Activated effector memory CD4-positive, alpha-beta T cell treated with anti-CD3 and anti-CD28 coated beads, Interleukin-2, amount 50 U/mL, for 16 hours (primary cell): ENCODE data around the gene TOGARAM2.

Experiments used
- DNase-seq: peaks from one replicate; pipeline ENCODE4 v3.0.0-alpha.2; 2020

The TOGARAM2 gene

DNA sequence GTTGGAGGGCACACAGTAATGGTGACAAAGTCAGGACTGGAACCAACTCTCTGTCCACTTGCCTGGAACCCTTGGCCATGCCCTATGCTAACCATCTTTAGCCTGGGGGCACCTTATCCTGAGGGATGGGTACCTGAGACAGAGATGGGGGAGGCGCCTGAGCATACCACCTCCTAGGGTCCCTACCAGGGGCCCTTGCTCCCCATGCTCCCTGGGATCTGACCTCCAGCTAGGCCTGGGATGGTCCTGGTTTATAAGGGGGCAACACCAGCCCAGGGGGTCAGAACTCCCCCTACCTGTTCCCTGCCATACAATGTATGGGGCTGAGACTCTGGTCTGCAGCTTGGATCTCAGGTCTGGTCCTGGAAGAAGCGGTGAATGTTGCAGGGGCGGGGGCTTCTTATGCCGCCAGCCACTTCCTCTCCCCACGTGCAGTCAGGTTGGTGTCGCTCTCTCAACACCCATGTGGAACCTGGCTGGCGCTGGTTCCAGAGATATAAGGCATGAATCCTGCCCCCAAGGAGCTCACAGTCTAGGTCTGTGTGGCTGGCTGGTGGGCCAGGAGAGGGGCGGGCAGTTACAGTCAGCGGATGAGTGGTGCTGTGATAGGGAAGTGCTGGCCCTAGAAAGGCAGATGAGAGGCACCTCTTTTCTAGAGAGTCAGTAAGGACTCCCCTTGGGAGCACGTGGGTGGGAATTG is 3.8 kb upstream of the TOGARAM2 start:
- peak; percentile 56 for DNase-seq

DNA sequence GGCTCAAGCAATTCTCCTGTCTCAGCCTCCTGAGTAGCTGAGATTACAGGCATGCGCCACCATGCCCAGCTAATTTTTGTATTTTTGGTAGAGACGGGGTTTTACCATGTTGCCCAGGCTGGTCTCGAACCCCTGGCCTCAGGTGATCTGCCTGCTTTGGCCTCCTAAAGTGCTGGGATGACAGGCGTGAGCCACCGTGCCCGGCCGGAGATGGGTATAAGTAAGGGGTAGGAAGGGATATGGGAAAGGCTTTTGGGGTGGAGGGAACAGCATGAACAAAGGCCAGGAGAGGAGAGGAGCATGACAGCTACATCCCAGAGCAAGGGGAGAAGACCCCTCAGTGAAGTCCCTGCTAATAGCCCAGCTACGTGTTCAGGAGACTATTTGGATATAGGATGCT is 3.1 kb upstream of the TOGARAM2 start:
- DNase-seq, result peak; percentile 51

- DNase-seq, result peak; percentile 37
Measured at GRCh38 chr2:28978606-28979005, 2.5 kb upstream of the TOGARAM2 start.

- DNase-seq, result peak; percentile 30
Measured at GRCh38 chr2:28979041-28979440, 2.1 kb upstream of the TOGARAM2 start.

DNA sequence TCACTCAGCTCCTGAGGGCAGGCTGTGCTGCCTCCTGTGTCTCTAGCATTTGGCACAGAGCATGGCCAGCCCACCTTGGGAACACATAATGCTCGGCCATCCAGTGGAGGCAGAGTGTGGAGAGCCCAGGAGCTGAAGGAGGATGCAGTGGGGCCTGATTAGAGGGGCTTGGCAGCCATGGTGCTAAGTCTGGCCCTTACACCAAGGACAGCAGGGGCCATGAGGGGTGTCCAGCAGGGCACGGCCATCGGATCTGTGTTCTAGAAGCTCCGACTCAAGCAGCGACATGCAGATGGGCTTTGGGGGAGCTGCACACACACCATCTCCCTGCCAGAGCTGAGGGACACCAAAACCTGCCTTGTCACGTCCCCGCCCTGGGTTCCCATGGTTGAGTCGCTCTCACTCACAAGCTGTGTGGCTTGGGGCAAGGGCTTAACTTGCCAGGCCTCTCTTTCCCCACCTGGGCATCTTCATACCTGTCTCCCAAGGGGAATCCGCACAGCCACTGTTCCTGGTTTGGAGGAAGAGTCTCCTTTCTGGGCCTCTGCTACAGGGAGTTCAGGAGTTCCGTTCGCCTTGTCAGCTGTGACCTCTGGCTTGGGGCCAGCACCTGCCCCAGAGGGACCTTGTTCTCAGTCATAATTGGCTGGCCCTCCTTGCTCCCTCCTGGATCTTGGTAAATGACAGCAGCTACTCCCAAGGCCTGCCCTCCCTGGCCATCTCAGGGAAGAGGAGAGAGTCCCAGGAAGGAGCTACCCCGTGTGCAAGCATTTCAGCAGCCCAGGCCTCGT is 1.3 kb upstream of the TOGARAM2 start:
- peak; percentile 47 for DNase-seq

DNA sequence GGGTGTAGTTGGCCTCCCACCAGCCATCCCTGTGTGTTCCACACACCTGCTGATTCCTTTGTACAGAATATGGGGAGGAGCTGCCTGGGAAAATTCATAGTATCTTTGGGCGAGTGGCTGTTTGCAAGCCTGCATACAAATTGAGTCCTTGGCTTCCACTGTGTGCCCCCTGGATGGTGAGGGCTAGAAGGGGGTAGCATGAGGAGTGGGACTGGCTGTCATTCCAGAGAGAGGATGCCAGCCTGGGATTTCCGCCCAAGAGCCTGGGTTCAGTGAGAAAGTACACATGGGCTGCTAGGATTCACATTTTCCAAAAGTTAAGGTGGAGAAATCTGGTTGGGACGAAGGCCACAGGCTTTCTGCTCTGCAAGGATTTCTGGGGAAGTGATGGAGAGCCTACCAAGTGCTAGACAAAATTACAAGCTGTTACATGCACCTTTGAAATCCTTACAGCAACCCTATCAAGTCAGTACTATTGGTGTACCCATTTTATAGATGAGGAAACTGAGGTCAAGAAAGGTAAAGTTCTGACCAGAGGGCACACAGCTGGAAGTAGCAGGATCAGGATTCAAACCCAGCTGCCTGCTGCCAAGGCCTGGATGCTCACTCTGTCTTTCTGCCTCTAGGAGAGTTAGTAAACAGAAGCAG is 606 bp upstream of the TOGARAM2 start:
- peak; percentile 22 for DNase-seq

GRCh38 chr2:28981620-28982376 is 700 bp downstream of the TOGARAM2 start:
- DNase-seq, result peak; percentile 61

DNA sequence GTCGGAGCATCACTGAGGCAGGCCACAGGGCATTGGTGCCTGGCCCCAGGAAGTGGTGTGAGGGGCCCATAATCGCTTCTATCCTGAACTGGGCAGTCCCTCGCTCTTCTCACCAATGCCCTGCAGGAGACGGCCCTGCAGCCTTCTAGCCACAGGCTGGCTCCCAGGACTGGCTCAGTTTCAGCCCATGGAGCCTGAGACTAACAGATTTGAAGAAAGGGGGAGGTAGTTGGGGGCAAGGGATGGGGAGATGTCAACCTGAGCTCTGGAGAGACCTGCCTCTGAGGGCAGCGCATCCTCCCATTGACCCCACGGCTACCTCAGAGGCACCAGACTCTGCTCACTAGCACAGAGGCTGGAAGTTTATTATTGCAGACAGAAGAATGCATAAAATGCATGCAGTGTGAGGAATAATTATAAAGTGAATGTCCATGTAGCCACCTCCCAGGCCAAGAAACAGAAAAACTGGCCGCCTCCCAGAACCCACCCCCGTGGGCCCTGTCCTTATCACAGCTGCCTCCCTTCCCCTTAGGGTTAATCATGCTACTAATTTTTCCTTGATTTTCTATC is 1.4 kb downstream of the TOGARAM2 start:
- peak; percentile 33 for DNase-seq

DNA sequence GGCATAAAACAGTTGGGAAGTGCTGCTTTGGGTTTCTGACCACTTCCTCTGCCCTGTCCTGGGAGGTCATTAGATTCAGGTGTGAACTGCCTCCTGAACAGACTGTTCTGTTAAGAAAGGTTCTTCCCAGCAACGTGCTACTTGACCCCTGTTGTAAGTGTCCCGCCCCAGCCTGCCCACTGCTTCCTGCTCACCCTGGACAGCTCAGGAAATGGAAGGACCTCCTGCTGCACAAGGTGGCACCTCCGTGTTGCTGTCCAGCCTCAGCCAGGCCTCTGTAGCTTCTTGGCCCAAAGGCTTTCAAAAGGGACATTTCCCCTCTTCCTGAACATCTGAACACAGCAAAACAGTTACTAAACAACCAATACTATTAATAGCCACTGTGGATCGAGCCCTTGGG is 5.3 kb downstream of the TOGARAM2 start:
- DNase-seq, result no peak

GRCh38 chr2:28989973-28990372 is 8.9 kb downstream of the TOGARAM2 start:
- DNase-seq, result no peak

- DNase-seq, result no peak
Measured at GRCh38 chr2:28990445-28990844, 9.3 kb downstream of the TOGARAM2 start.

GRCh38 chr2:28991021-28991420 is 9.9 kb downstream of the TOGARAM2 start:
- no peak for DNase-seq

DNA sequence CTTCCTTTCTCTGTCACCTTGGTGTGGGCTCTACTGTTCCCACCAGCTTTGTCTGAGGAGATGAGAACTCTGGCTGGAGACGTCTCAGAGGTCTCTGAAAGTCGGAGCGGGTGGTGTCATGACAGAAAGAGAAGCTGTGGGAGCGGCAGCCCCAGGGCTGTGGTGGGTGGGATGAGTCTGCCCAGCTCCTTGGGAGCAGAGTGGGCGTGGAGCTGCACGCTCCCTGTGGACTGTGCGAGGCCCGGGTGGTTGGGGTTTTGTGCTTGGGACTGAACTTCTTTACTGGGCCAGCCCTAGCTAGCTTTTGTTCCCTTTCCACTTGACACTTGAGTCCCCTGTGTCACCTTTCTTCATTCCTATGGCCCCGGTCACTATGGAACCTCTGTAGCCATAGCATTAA is 10.4 kb downstream of the TOGARAM2 start:
- no peak for DNase-seq

- no peak for DNase-seq
Measured at GRCh38 chr2:28993206-28993960, 12.3 kb downstream of the TOGARAM2 start.

DNA sequence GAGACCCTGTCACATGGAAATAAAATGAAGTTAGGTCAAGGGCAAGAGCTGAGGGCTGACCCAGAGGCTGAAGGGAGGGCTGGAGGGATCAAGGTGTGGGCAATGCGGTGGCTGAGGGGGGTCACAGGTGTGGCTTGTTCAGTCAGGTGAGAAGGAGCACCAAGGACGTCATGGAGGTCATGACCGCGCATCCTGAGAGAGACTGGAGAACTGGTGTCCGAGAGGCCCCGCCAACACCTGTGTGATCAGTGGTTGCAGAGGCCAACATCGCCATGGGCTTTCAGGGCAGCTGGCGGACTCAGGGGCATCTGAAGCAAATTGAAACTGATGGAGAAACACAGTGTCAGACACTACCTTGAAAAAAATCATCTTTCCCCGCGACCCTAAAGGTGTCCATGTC is 13.0 kb downstream of the TOGARAM2 start:
- no peak for DNase-seq

DNA sequence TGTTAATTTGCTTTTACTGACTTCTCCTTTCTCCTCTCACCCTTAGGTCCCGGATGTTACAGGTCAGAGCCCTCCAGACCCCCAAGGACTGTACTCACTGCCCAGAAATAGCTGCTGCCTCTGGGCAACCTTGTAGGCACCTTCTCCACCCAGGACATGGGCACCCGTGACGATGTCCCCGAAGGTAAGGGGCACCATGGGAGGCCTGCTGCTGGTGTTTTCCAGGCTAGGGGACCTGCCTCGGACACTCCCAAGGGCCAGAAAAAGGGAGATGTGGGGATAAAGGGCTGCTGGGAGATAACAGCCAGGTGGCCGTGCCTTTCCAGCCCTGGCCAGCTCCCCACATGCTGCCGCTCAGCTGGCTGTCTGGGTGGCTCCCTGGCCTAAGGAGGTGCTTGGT is 13.6 kb downstream of the TOGARAM2 start:
- DNase-seq, result no peak

GRCh38 chr2:28995765-28996750 is 15.0 kb downstream of the TOGARAM2 start:
- no peak for DNase-seq

- no peak for DNase-seq
Measured at GRCh38 chr2:28997237-28997846, 16.2 kb downstream of the TOGARAM2 start.

- no peak for DNase-seq
Measured at GRCh38 chr2:28997847-28998735, 17.0 kb downstream of the TOGARAM2 start.
